ENCODE measurements around the gene INPP5K.

- TF ChIP-seq HDGF (IDR thresholded peaks at IDR 0.05; ENCODE audit: borderline replicate concordance) (no peak), BHLHE40 (IDR thresholded peaks at IDR 0.05; ENCODE audit: borderline replicate concordance) (no peak), L3MBTL2 (conservative IDR thresholded peaks at IDR 0.05) (no peak), FOXA1 (IDR thresholded peaks at IDR 0.05) (no peak), ZNF384 (IDR thresholded peaks at IDR 0.05) (no peak), SP1 (IDR thresholded peaks at IDR 0.05) (no peak), ARNT (IDR thresholded peaks at IDR 0.05) (no peak)
Measured at GRCh38 chr17:1447052-1447451, 69.4 kb downstream of the INPP5K start.

Measured in HEK293T (cell line).